SU-DHL-6 (cell line): ENCODE data around the gene MBD5.

ENCODE experiments used
- H2AFZ ChIP-seq: fragments of 200-600 bp; sonication (generic); 2 replicates; pipeline ENCODE4 v1.6.1; 2014; ENCODE audit warnings: low read depth, mild to moderate bottlenecking, moderate library complexity, mixed read lengths, antibody characterized with exemption, low read length; ENCODE audit not compliant: severe bottlenecking
- H3F3A ChIP-seq: fragments of 200-600 bp; shearing (Covaris generic); 2 replicates; pipeline ENCODE4 v1.6.0; 2016; ENCODE audit warnings: antibody characterized with exemption, mild to moderate bottlenecking; ENCODE audit not compliant: insufficient read depth
- H3K27ac ChIP-seq: fragments of 200-600 bp; sonication (generic); 2 replicates; pipeline ENCODE4 v1.5.1; 2016; ENCODE audit warnings: low read depth, mild to moderate bottlenecking, low read length, moderate library complexity, mixed read lengths
- H3K27me3 ChIP-seq: fragments of 200-600 bp; sonication (generic), shearing (Covaris generic); 2 replicates; pipeline ENCODE4 v1.6.0; 2014; ENCODE audit warnings: mild to moderate bottlenecking, low read length
- H3K36me3 ChIP-seq: fragments of 200-600 bp; sonication (generic); 2 replicates; pipeline ENCODE4 v1.6.1; 2014; ENCODE audit warnings: mild to moderate bottlenecking, low read length, mixed read lengths
- H3K4me2 ChIP-seq: fragments of 300-600, 200-600 bp; shearing (Covaris generic), sonication (generic); 2 replicates; pipeline ENCODE4 v1.6.0; 2014; ENCODE audit warnings: low read length, low read depth, mild to moderate bottlenecking; ENCODE audit not compliant: poor library complexity, severe bottlenecking
- H3K4me3 ChIP-seq: fragments of 200-600 bp; sonication (generic); 2 replicates; pipeline ENCODE4 v1.5.1; 2014; ENCODE audit warnings: antibody characterized with exemption, low read length, mild to moderate bottlenecking, mixed read lengths; ENCODE audit not compliant: insufficient read depth, poor library complexity, severe bottlenecking
- H3K79me2 ChIP-seq: fragments of 200-600 bp; sonication (generic); 2 replicates; pipeline ENCODE4 v1.6.1; 2014; ENCODE audit warnings: mild to moderate bottlenecking, low read length, moderate library complexity; ENCODE audit not compliant: insufficient read depth
- H3K9ac ChIP-seq: fragments of 200-600 bp; sonication (generic); 2 replicates; pipeline ENCODE4 v1.7.0; 2014; ENCODE audit warnings: mild to moderate bottlenecking, low read length
- H3K9me2 ChIP-seq: fragments of 200-600 bp; sonication (generic); replicated peaks from 2 replicates; pipeline ENCODE4 v1.6.1; 2014; ENCODE audit warnings: low read length; ENCODE audit not compliant: insufficient read depth
- H3K9me3 ChIP-seq: fragments of 200-600 bp; sonication (generic); 2 replicates; pipeline ENCODE4 v1.6.1; 2014; ENCODE audit warnings: low read length, mixed read lengths; ENCODE audit not compliant: insufficient read depth
- H4K20me1 ChIP-seq: fragments of 200-600 bp; sonication (generic); 2 replicates; pipeline ENCODE4 v1.6.1; 2014; ENCODE audit warnings: low read depth, mild to moderate bottlenecking, antibody characterized with exemption, low read length, moderate library complexity, mixed read lengths
- EZH2phosphoT487 ChIP-seq: fragments of 200-600 bp; sonication (generic), shearing (Covaris generic); conservative IDR thresholded peaks from 2 replicates; pipeline ENCODE4 v1.6.1; 2018; ENCODE audit warnings: mild to moderate bottlenecking, antibody characterized with exemption, low read length, moderate library complexity, mixed read lengths
- TF ChIP-seq, protein P1 (sequence below): fragments of 200-600 bp; sonication (generic); IDR thresholded peaks from one replicate; pipeline ENCODE4 v1.5.1; 2017; ENCODE audit warnings: antibody characterized with exemption, mild to moderate bottlenecking, low read length, moderate library complexity; ENCODE audit not compliant: insufficient read depth, poor library complexity, severe bottlenecking

The MBD5 gene

DNA sequence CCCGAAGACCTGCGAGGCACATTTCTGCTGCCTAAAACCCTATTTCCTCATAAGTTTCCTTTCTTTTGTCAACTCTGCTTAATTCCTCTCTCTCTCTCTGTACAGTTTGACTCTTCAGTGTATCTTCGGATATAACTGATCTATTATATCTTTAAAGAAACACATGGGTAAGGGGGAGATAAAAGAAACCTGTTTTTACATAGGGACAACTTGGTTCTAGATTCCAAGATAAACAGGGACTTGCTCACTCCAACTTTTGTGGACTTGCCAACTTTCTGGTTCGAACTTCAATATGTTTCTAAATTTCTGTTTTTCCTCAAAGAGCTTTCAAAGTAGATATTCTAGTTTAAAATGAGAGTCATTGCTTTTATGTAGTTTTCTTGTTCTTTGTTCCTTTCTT, 441.0 kb downstream of the MBD5 start:
- TF ChIP-seq, protein P1, sequence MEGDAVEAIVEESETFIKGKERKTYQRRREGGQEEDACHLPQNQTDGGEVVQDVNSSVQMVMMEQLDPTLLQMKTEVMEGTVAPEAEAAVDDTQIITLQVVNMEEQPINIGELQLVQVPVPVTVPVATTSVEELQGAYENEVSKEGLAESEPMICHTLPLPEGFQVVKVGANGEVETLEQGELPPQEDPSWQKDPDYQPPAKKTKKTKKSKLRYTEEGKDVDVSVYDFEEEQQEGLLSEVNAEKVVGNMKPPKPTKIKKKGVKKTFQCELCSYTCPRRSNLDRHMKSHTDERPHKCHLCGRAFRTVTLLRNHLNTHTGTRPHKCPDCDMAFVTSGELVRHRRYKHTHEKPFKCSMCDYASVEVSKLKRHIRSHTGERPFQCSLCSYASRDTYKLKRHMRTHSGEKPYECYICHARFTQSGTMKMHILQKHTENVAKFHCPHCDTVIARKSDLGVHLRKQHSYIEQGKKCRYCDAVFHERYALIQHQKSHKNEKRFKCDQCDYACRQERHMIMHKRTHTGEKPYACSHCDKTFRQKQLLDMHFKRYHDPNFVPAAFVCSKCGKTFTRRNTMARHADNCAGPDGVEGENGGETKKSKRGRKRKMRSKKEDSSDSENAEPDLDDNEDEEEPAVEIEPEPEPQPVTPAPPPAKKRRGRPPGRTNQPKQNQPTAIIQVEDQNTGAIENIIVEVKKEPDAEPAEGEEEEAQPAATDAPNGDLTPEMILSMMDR = no peak
- TF ChIP-seq EZH2phosphoT487 = no peak
- no peak overlapping the region for H3K9ac ChIP-seq
- H3K27ac ChIP-seq = no peak overlapping the region
- no peaks in the 10 kb centered on the region for H3K9me3 ChIP-seq
- H2AFZ ChIP-seq = no peak overlapping the region
- no peaks in the 10 kb centered on the region for H4K20me1 ChIP-seq
- H3K4me2 ChIP-seq = no peak overlapping the region
- no peaks in the 10 kb centered on the region for H3K27me3 ChIP-seq
- no peaks in the 10 kb centered on the region for H3K79me2 ChIP-seq
- H3F3A ChIP-seq = no peaks in the 10 kb centered on the region
- no peaks in the 10 kb centered on the region for H3K36me3 ChIP-seq
- H3K4me3 ChIP-seq = no peak overlapping the region
- H3K9me2 ChIP-seq = no peaks in the 10 kb centered on the region

DNA sequence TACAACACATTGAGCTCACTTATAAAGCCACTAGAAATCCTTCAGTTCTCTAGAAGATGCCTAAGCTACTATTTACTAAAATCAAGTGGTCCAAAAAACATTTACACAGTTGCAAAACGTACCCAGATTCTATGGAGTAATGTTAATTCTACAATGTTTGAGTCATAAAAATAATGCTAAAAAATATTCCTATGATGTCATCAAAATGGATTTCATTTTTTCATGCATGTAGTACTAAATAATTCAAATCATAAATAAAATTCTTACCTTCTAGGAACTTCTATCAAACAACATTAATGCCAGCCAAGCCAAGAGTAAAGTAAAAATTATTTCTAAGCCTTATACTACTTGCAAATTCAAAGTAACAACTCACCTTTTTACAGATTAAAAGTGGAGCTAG, 454.7 kb downstream of the MBD5 start:
- no peaks in the 10 kb centered on the region for H4K20me1 ChIP-seq
- H3K4me2 ChIP-seq = no peak overlapping the region
- no peaks in the 10 kb centered on the region for H3K9me2 ChIP-seq
- no peaks in the 10 kb centered on the region for H3K79me2 ChIP-seq
- no peaks in the 10 kb centered on the region for H3K9me3 ChIP-seq
- no peaks in the 10 kb centered on the region for H3F3A ChIP-seq
- H3K4me3 ChIP-seq = no peak overlapping the region
- H3K27me3 ChIP-seq = no peaks in the 10 kb centered on the region
- no peak overlapping the region for H3K27ac ChIP-seq
- no peak overlapping the region for H3K9ac ChIP-seq
- no peak overlapping the region for H2AFZ ChIP-seq
- no peaks in the 10 kb centered on the region for H3K36me3 ChIP-seq
- TF ChIP-seq, protein P1 = no peak
- no peak for TF ChIP-seq EZH2phosphoT487

DNA sequence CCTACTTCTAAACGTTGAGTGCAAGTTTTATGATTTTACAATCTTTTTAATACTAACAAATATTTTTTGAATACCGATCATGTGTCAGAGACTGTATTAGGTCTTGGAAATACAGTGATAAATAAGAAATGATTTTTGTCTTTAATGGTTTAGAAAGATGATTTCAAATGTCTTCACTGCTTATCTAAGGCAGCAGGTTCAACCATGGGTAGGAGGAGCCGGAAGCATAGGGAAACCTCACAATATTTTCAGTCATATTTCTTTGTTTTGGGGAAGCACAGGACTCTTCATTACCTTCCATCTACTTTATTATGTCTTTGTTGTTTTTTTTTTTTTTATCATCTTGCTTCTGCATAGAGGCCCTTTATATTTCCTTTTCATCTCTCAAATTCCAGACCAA, 458.5 kb downstream of the MBD5 start:
- H3K9me2 ChIP-seq = no peaks in the 10 kb centered on the region
- no peaks in the 10 kb centered on the region for H3F3A ChIP-seq
- TF ChIP-seq EZH2phosphoT487 = no peak
- TF ChIP-seq, protein P1 = no peak
- H3K36me3 ChIP-seq = no peaks in the 10 kb centered on the region
- no peaks in the 10 kb centered on the region for H4K20me1 ChIP-seq
- no peak overlapping the region for H3K4me2 ChIP-seq
- no peak overlapping the region for H3K27ac ChIP-seq
- H3K4me3 ChIP-seq = no peak overlapping the region
- H3K27me3 ChIP-seq = no peaks in the 10 kb centered on the region
- H2AFZ ChIP-seq = no peak overlapping the region
- H3K9ac ChIP-seq = no peak overlapping the region
- no peaks in the 10 kb centered on the region for H3K79me2 ChIP-seq
- H3K9me3 ChIP-seq = no peaks in the 10 kb centered on the region

DNA sequence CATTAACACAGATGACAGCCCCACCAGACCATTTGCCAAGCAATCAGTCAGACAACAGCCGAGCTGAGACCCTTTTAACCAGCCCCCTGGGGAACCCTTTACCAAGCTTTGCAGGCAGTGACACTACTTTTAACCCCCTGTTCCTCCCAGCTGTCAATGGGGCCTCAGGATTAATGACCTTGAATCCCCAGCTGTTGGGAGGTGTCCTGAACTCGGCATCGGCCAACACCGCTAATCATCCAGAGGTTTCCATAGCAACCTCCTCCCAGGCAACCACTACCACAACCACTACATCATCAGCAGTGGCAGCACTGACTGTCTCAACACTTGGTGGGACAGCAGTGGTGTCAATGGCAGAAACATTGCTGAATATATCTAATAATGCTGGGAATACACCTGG, 462.8 kb downstream of the MBD5 start:
- Histone ChIP-seq H3K9me3 (no peaks in the 10 kb centered on the region), H3F3A (no peaks in the 10 kb centered on the region), H3K9ac (no peak overlapping the region), H3K4me2 (no peak overlapping the region), H3K27me3 (no peaks in the 10 kb centered on the region), H2AFZ (no peak overlapping the region), H4K20me1 (no peaks in the 10 kb centered on the region), H3K4me3 (no peak overlapping the region), H3K27ac (no peak overlapping the region), H3K9me2 (no peaks in the 10 kb centered on the region), H3K79me2 (no peaks in the 10 kb centered on the region), H3K36me3 (no peaks in the 10 kb centered on the region)
- TF ChIP-seq, protein P1 = no peak
- TF ChIP-seq EZH2phosphoT487 = no peak
